ENCODE data around the gene NSD2. TPM values are rescaled to one million over a fixed set of nuclear protein-coding genes. Genes with fewer than 3 reads are reported as not detected.

The NSD2 gene
- polyA plus RNA-seq, 3 donors from 2014 or later = 1.8 to 7.2 (median 4.4) TPM

DNA sequence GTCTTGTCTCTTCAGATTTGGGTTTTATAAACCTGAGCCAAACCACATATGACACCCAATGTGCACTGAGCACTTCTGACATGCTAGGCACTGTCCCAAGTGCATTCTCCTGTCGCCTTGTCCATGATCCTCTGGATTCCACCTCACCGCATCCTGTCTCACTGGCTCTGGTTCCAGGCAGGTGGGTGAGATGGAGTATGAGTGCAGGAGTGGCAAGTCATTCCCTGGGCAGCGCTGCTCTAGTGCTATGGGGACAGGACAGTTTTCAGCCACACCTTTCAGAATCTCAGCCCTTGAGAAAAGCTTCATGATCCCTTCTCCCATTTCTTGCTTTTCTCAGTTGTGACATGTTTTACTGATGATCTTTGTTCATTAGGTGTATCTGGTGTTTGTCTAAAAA, 66.4 kb downstream of the NSD2 start:
- no peak for DNase-seq
- Mint-ChIP-seq H3K36me3 (peaks cover 10 to 16% (median 15%) of the 10 kb centered on the region in 3 donors), H3K27me3 (ENCODE audit: low read depth in 3 of 3) (peaks cover 0 to 6% (median 4%) of the 10 kb centered on the region in 3 donors), H3K27ac (peak overlapping the region in 3 of 6 donors; percentile 15 to 30 (median 19)), H3K9me3 (no peaks in the 10 kb centered on the region), H3K4me1 (no peaks in the 10 kb centered on the region), H3K4me3 (no peak overlapping the region)

DNA sequence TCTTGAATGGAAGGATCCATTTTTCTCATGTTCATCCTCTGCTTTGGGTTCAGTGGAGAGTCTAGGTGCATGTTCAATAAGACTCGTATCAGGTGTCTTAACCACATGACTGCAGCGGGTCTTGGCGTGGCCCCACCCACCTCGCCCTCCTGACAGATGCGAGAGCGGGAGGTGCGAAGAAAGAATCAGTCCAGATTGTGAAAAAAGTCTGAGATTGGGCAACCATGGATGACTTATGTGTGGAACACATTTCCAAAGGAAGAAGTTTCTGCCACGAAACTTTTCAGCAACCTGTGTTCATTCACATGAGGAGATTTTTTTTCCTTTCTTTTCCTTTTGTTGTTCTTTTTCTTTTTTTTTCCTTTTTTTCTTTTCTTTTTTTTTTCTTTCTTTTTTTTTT, 66.8 kb downstream of the NSD2 start:
- peaks cover 0 to 6% (median 4%) of the 10 kb centered on the region in 3 donors for H3K27me3 Mint-ChIP-seq (ENCODE audit: low read depth in 3 of 3)
- no peak for DNase-seq
- no peaks in the 10 kb centered on the region for H3K4me1 Mint-ChIP-seq
- no peaks in the 10 kb centered on the region for H3K9me3 Mint-ChIP-seq
- no peak overlapping the region for H3K4me3 Mint-ChIP-seq
- H3K27ac Mint-ChIP-seq = peak overlapping the region in 3 of 6 donors; percentile 15 to 30 (median 19)
- peaks cover 12 to 17% (median 16%) of the 10 kb centered on the region in 3 donors for H3K36me3 Mint-ChIP-seq

DNA sequence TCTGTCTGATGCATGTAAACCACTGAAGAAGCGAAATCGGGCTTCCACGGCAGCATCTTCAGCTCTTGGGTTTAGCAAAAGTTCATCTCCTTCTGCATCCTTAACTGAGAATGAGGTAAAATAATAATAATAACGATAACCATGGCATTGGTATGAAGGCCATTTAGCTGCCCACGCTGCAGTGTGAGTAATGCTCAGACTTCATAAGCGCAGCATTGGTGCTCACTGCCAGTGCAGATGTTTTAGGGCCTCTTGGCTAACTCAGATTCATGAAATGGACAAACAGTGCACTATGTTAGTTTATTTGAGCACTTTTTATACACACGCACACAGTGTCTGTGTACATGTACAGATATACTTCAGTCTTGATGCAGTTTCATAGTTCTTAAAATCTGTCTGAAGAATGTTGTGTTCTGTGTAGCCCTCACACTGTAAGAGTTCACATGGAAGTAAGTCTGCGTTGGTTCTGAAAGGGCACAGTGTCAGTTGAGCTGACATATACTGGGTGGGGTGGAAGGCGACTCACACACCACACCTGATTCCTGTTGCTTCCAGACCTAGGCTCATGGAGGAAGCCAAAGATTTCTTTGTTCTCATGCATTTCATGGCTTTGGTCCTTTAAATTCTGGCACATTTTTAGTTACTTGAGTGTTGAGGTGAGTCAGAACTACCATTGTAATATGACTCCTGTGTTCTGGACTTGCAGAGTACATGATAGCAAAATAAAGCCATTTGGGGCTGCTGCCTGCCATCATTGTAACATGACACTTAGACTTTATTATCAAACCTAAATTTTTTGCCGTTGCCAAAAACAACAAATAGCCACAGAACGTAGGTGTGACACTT, 68.7 kb downstream of the NSD2 start:
- Mint-ChIP-seq H3K4me3 (no peak overlapping the region), H3K36me3 (peaks cover 12 to 16% (median 14%) of the 10 kb centered on the region in 3 donors), H3K9me3 (no peaks in the 10 kb centered on the region), H3K4me1 (no peaks in the 10 kb centered on the region), H3K27ac (no peak overlapping the region), H3K27me3 (ENCODE audit: low read depth in 3 of 3) (peaks cover 0 to 5% (median 4%) of the 10 kb centered on the region in 3 donors)
- no peak for DNase-seq

DNA sequence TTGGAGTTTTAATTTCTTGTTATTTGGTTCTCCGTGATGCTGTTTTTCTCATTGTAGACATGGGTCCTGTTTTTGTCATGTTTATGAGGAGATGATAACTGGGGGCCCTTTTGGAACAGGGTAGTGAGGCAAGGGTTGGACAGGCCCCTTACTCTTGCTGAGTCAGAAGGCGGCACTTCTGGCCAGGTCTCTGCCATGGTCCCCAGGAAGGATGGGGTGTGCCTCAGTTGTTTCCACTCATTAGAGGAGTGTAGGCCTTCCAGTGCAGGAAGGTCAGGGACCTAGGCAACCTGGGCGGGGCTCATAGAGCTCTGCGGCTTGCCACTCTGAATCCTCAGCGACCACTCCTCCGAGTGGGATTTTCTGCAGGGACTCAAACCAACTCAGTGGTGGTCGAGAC, 69.4 kb downstream of the NSD2 start:
- no peak overlapping the region for H3K4me3 Mint-ChIP-seq
- no peaks in the 10 kb centered on the region for H3K4me1 Mint-ChIP-seq
- peaks cover 12 to 16% (median 14%) of the 10 kb centered on the region in 3 donors for H3K36me3 Mint-ChIP-seq
- H3K27ac Mint-ChIP-seq = no peak overlapping the region
- no peaks in the 10 kb centered on the region for H3K9me3 Mint-ChIP-seq
- peaks cover 0 to 5% (median 4%) of the 10 kb centered on the region in 3 donors for H3K27me3 Mint-ChIP-seq (ENCODE audit: low read depth in 3 of 3)
- no peak for DNase-seq

DNA sequence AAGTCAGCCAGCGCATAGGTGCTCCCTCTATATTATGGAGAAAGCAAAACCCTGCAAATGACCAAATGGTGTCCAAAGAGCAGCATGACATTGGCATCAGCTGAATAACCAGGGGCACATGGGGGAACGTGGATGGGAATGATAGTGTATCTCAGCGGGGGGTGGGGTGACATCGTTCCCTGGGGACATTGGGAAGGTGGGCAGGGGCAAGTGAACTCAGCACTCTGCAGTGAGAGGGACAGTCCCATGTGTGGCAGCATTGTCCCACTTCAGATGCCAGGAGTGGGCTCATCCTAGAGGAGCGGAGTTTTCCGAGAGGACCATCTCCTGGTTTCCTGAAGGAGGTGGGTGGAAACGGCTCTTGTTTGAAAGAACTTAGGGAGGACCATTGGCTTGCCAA, 72.7 kb downstream of the NSD2 start:
- H3K27ac Mint-ChIP-seq = peak overlapping the region in 1 of 6 donors; percentile 75
- no peak for DNase-seq
- no peak overlapping the region for H3K4me3 Mint-ChIP-seq
- peaks cover 5 to 8% of the 10 kb centered on the region in 2 donors for H3K4me1 Mint-ChIP-seq
- peaks cover 7 to 12% (median 10%) of the 10 kb centered on the region in 3 donors for H3K36me3 Mint-ChIP-seq
- H3K27me3 Mint-ChIP-seq (ENCODE audit: low read depth in 3 of 3) = peaks cover 0 to 1% (median 0%) of the 10 kb centered on the region in 3 donors
- H3K9me3 Mint-ChIP-seq = no peaks in the 10 kb centered on the region

DNA sequence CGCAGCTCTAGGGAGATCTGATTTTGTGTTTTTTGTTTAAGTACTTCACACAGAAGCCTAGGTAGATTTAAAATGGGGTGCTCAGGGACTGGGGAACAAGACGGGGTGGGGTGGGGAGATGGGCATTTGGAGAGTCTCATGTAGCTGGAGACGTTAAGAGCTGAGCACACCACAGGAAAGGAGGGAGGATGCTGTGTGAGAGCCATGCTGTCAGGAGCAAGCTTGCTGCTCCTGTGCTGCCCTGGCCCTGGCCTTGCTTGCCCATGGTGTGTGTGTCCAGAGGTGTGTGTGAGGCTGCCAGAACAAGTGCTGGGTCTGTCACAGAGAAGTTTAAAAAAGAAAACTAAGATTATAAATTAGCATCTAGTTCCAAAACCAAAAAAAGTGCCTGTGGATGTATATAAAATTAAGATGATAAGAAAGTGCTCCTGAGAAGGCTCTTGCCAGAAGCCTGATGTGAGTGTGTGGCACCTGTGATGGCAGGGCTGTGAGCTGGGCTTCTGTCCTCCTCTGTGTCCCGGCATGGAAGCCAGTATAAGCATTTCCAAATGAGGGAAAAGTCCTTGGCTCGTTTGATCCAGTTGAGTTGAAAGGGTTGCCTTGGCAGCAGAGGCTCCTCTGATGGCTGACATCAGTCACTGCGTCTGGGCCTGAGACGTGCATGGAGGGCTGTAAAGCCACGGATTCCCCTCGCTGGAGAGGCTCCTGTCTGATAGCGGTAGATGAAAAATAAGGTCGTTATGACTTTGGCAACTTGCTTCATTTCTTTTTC, 74.1 kb downstream of the NSD2 start:
- H3K4me1 Mint-ChIP-seq = peaks cover 19% of the 10 kb centered on the region in 2 donors

GRCh38 chr4:1945912-1946311, 74.7 kb downstream of the NSD2 start:
- H3K27ac Mint-ChIP-seq = no peak overlapping the region
- no peak overlapping the region for H3K4me3 Mint-ChIP-seq
- peaks cover 0 to 9% (median 4%) of the 10 kb centered on the region in 3 donors for H3K36me3 Mint-ChIP-seq
- H3K9me3 Mint-ChIP-seq = no peaks in the 10 kb centered on the region
- DNase-seq = no peak
- H3K4me1 Mint-ChIP-seq = peaks cover 22 to 25% of the 10 kb centered on the region in 2 donors
- no peaks in the 10 kb centered on the region for H3K27me3 Mint-ChIP-seq (ENCODE audit: low read depth in 3 of 3)

More for the DNA sequence above, 74.1 kb downstream of the NSD2 start:
- DNase-seq = no peak
- Mint-ChIP-seq H3K27me3 (ENCODE audit: low read depth in 3 of 3) (peaks cover 0 to 1% (median 0%) of the 10 kb centered on the region in 3 donors), H3K4me3 (no peak overlapping the region), H3K27ac (peak overlapping the region in 1 of 6 donors; percentile 19), H3K36me3 (peaks cover 2 to 10% (median 4%) of the 10 kb centered on the region in 3 donors), H3K9me3 (no peaks in the 10 kb centered on the region)

DNA sequence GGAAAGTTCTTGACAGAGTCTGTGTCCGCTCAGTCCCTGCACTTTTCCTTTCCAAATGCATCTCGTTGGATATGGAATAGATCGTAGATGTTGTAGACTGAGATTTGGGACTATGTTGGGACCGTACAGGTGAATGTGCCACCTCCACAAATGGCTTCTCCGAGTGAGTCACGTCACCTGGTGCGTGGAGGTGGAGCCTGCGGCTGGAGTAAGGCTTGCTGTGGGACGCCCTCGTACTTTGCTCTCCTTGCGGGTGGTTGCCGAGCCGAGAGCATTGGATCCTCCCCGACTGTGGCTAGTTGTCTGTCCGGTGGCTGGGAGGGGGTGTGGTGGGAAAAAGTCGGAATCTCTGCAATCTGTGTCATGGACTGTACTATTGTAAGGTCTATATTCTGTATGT, 77.0 kb downstream of the NSD2 start:
- no peak for DNase-seq
- no peaks in the 10 kb centered on the region for H3K9me3 Mint-ChIP-seq
- peak overlapping the region in 4 of 6 donors; percentile 63 to 91 (median 79) for H3K27ac Mint-ChIP-seq
- H3K27me3 Mint-ChIP-seq (ENCODE audit: low read depth in 3 of 3) = no peaks in the 10 kb centered on the region
- no peak overlapping the region for H3K4me3 Mint-ChIP-seq
- H3K4me1 Mint-ChIP-seq = peaks cover 22 to 28% of the 10 kb centered on the region in 2 donors
- H3K36me3 Mint-ChIP-seq = peaks cover 0 to 5% (median 0%) of the 10 kb centered on the region in 3 donors

DNA sequence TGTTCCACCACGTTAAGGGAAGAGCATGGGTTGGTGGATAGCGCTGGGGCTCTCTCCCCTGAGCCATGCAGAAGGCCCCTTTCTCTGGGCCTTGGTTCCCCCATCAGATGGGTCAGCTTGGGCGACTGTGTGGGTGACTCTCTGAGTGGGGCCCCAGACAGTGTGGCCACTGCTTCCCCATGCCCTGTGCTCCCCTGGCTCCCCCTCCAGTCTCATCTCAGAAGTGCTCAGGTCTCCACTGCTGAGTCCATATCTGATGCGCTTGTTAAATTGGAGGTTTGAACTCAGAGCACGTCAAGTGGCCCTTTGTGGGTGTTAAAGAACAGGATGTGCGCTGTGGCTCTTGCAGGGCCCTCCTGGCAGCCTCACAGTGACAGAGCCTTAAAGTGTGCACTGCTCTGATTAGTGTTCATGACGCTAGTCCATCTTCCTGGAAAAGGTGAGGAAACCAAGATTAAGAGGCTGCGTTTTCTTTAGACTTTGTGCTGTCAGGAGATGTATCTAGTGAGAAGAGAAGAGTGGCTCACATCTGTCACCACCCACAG, 77.8 kb downstream of the NSD2 start:
- Mint-ChIP-seq H3K4me3 (peak overlapping the region; percentile 10 to 60 (median 29)), H3K27ac (peak overlapping the region; percentile 65 to 91 (median 80)), H3K36me3 (peaks cover 0 to 5% (median 0%) of the 10 kb centered on the region in 3 donors), H3K9me3 (no peaks in the 10 kb centered on the region), H3K4me1 (peaks cover 22 to 28% of the 10 kb centered on the region in 2 donors), H3K27me3 (ENCODE audit: low read depth in 3 of 3) (no peaks in the 10 kb centered on the region)
- DNase-seq = peak; percentile 48 to 76 (median 63)

DNA sequence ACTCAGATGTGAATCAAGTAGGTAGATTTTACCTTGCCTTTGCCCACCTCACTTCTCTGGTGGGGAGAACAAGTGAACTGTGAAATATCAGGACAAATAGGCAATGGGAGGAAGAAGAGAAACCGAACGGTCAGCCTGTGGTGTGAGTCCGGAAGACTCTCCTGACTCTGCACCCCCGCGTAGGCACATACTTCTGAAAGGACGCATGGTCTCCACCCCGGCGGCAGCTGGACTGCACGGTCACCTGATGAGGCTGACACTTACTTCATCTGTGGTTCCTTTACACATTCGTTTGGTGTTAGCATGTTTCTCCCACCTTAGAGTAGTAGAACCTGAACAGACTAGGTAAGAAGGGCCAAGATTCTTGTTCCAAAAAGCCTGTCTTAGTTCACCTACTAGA, 79.2 kb downstream of the NSD2 start:
- H3K27me3 Mint-ChIP-seq (ENCODE audit: low read depth in 3 of 3) = peaks cover 0 to under 1% (median 0%) of the 10 kb centered on the region in 3 donors
- no peaks in the 10 kb centered on the region for H3K9me3 Mint-ChIP-seq
- H3K4me3 Mint-ChIP-seq = no peak overlapping the region

DNA sequence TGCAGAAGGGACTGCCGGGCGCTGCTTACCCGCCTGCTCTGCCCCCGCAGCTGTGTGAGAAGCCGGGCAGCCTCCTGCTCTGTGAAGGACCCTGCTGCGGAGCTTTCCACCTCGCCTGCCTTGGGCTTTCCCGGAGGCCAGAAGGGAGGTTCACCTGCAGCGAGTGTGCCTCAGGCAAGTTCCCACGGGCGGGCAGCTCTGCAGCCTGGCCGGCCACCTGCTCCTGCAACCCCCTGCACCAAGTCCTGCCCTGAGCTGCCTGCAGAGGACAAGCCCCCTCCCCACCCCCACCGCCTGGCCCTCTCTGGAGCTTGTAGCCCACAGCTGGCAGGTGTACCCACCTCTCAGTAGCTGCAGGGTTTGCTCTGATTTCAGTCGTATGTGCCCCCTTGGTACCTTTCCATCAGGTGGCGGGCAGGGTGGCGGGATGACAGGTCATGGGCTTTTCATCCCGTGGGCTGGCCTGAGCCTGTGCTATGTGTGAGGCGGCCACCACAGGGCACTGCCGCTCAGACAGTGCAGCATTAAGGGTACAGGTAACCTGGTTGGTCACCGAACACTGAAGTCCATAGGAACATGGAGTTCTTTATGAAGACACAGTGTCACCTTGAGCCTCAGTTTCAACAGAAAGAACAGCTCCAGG, 81.0 kb downstream of the NSD2 start:
- no peak overlapping the region for H3K4me3 Mint-ChIP-seq
- no peak for DNase-seq
- no peak overlapping the region for H3K27ac Mint-ChIP-seq
- H3K36me3 Mint-ChIP-seq = peaks cover 0 to 20% (median 7%) of the 10 kb centered on the region in 3 donors
- no peaks in the 10 kb centered on the region for H3K9me3 Mint-ChIP-seq
- peaks cover 0 to 2% (median 0%) of the 10 kb centered on the region in 3 donors for H3K27me3 Mint-ChIP-seq (ENCODE audit: low read depth in 3 of 3)
- peaks cover 22 to 28% of the 10 kb centered on the region in 2 donors for H3K4me1 Mint-ChIP-seq

More for the DNA sequence above, 79.2 kb downstream of the NSD2 start:
- peaks cover 22 to 28% of the 10 kb centered on the region in 2 donors for H3K4me1 Mint-ChIP-seq
- H3K36me3 Mint-ChIP-seq = peaks cover 0 to 7% (median 0%) of the 10 kb centered on the region in 3 donors
- H3K27ac Mint-ChIP-seq = peak overlapping the region in 5 of 6 donors; percentile 41 to 91 (median 49)
- DNase-seq = peak in 2 of 3 donors; percentile 4 to 13

- H3K27me3 Mint-ChIP-seq (ENCODE audit: low read depth in 3 of 3) = peaks cover 0 to 2% (median 0%) of the 10 kb centered on the region in 3 donors
These were observed 81.5 kb downstream of the NSD2 start for GRCh38 chr4:1952719-1953118.

DNA sequence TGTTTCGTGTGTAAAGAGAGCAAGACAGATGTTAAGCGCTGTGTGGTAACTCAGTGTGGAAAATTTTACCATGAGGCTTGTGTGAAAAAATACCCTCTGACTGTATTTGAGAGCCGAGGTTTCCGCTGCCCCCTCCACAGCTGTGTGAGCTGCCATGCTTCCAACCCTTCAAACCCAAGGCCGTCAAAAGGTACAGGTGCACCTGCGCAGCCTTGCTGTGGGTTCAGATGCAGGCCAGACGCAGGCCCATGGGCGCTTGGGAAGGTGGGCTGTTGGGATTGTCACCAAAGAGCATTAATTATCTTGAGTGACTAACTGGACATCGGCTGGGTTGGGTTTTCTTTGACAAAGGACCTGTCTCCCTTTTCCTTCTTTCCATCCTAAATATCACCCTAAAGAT, 82.1 kb downstream of the NSD2 start:
- H3K36me3 Mint-ChIP-seq = peaks cover 7 to 22% (median 7%) of the 10 kb centered on the region in 3 donors
- DNase-seq = no peak
- no peak overlapping the region for H3K27ac Mint-ChIP-seq
- no peak overlapping the region for H3K4me3 Mint-ChIP-seq
- peaks cover 20 to 28% of the 10 kb centered on the region in 2 donors for H3K4me1 Mint-ChIP-seq
- H3K9me3 Mint-ChIP-seq = no peaks in the 10 kb centered on the region
- H3K27me3 Mint-ChIP-seq (ENCODE audit: low read depth in 3 of 3) = peaks cover 0 to 2% (median 0%) of the 10 kb centered on the region in 3 donors

More at GRCh38 chr4:1952719-1953118, 81.5 kb downstream of the NSD2 start:
- Mint-ChIP-seq H3K9me3 (no peaks in the 10 kb centered on the region), H3K36me3 (peaks cover 2 to 20% (median 7%) of the 10 kb centered on the region in 3 donors), H3K4me3 (no peak overlapping the region), H3K4me1 (peaks cover 22 to 28% of the 10 kb centered on the region in 2 donors), H3K27ac (no peak overlapping the region)
- no peak for DNase-seq
